ENCODE measurements around the gene CTBP2. TPM values are rescaled to one million over a fixed set of nuclear protein-coding genes. Genes with fewer than 3 reads are reported as not detected.

Gene CTBP2
- total and polyA plus RNA-seq, 2 of the 13 experiments (the other 11 are each of a cell fraction or from before 2014, with no cell fraction given) = 0.08 TPM; not detected in 1

- TF ChIP-seq, protein P1, sequence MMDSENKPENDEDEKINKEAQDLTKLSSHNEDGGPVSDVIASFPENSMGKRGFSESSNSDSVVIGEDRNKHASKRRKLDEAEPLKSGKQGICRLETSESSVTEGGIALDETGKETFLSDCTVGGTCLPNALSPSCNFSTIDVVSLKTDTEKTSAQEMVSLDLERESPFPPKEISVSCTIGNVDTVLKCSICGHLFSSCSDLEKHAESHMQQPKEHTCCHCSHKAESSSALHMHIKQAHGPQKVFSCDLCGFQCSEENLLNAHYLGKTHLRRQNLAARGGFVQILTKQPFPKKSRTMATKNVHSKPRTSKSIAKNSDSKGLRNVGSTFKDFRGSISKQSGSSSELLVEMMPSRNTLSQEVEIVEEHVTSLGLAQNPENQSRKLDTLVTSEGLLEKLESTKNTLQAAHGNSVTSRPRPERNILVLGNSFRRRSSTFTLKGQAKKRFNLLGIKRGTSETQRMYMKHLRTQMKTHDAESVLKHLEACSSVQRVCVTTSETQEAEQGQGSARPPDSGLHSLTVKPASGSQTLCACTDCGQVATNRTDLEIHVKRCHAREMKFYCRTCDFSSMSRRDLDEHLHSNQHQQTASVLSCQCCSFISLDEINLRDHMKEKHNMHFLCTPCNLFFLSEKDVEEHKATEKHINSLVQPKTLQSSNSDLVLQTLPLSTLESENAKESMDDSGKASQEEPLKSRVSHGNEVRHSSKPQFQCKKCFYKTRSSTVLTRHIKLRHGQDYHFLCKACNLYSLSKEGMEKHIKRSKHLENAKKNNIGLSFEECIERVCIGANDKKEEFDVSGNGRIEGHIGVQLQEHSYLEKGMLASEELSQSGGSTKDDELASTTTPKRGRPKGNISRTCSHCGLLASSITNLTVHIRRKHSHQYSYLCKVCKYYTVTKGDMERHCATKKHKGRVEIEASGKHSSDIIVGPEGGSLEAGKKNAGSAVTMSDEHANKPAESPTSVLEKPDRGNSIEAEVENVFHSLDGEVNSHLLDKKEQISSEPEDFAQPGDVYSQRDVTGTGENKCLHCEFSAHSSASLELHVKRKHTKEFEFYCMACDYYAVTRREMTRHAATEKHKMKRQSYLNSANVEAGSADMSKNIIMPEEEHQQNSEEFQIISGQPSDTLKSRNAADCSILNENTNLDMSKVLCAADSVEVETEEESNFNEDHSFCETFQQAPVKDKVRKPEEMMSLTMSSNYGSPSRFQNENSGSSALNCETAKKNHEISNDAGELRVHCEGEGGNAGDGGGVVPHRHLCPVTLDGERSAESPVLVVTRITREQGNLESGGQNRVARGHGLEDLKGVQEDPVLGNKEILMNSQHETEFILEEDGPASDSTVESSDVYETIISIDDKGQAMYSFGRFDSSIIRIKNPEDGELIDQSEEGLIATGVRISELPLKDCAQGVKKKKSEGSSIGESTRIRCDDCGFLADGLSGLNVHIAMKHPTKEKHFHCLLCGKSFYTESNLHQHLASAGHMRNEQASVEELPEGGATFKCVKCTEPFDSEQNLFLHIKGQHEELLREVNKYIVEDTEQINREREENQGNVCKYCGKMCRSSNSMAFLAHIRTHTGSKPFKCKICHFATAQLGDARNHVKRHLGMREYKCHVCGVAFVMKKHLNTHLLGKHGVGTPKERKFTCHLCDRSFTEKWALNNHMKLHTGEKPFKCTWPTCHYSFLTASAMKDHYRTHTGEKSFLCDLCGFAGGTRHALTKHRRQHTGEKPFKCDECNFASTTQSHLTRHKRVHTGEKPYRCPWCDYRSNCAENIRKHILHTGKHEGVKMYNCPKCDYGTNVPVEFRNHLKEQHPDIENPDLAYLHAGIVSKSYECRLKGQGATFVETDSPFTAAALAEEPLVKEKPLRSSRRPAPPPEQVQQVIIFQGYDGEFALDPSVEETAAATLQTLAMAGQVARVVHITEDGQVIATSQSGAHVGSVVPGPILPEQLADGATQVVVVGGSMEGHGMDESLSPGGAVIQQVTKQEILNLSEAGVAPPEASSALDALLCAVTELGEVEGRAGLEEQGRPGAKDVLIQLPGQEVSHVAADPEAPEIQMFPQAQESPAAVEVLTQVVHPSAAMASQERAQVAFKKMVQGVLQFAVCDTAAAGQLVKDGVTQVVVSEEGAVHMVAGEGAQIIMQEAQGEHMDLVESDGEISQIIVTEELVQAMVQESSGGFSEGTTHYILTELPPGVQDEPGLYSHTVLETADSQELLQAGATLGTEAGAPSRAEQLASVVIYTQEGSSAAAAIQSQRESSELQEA (CRISPR knock-in tag; IDR thresholded peaks at IDR 0.05; ENCODE audit: not compliant biosample characterization) = no peak
- no peak for TF ChIP-seq NR3C1 (CRISPR knock-in tag; IDR thresholded peaks at IDR 0.05)
- TF ChIP-seq ZHX1 (CRISPR knock-in tag; IDR thresholded peaks at IDR 0.05; ENCODE audit: low read depth) = no peak
- TF ChIP-seq ZBTB2 (CRISPR knock-in tag; IDR thresholded peaks at IDR 0.05; ENCODE audit: low read depth) = no peak
- no peak for TF ChIP-seq HNF4A (CRISPR knock-in tag; IDR thresholded peaks at IDR 0.05)
Observed at GRCh38 chr10:125127110-125127509, 33.3 kb downstream of the CTBP2 start (continued).

Data from HepG2 (cell line).